GM12872 (cell line): ENCODE data around the gene ABHD12.

ENCODE experiments used
- CTCF ChIP-seq: IDR thresholded peaks from 3 replicates; pipeline ENCODE4 v1.5.1; 2011; ENCODE audit warnings: low read depth, mild to moderate bottlenecking, low read length, moderate library complexity; ENCODE audit not compliant: insufficient read depth

Gene ABHD12

GRCh38 chr20:25276533-25277050 lies 114.0 kb downstream of the ABHD12 start:
- no peak for TF ChIP-seq CTCF

GRCh38 chr20:25275813-25276532 lies 114.7 kb downstream of the ABHD12 start:
- TF ChIP-seq CTCF = no peak

- no peak for TF ChIP-seq CTCF
Measured at GRCh38 chr20:25274891-25275812, 115.5 kb downstream of the ABHD12 start.

GRCh38 chr20:25274481-25274880 lies 116.2 kb downstream of the ABHD12 start:
- no peak for TF ChIP-seq CTCF

- TF ChIP-seq CTCF = no peak
Measured at GRCh38 chr20:25273541-25274358, 116.9 kb downstream of the ABHD12 start.

- TF ChIP-seq CTCF = no peak
Measured at GRCh38 chr20:25273046-25273445, 117.6 kb downstream of the ABHD12 start.
